ENCODE data around the gene RSPH6A. TPM values are rescaled to one million over a fixed set of nuclear protein-coding genes. Genes with fewer than 3 reads are reported as not detected.
A peak's percentile ranks its signal among the peaks of the same experiment; 100 is the strongest.

RSPH6A gene
- total RNA-seq, 1 experiment from 2014 or later: 0.39 TPM

GRCh38 chr19:45767881-45768654 lies 47.0 kb downstream of the RSPH6A start (continued):
- 0 out of 2 replicates have a peak, but pooled peaks have one; percentile 28 for TF ChIP-seq CREB1 (CRISPR knock-in tag; IDR thresholded peaks at IDR 0.05)
- 0 out of 2 replicates have a peak, but pooled peaks have one; percentile 20 for TF ChIP-seq ZNF317 (CRISPR knock-in tag; IDR thresholded peaks at IDR 0.05; ENCODE audit: borderline replicate concordance, low read depth)
- TF ChIP-seq ATF2 (CRISPR knock-in tag; IDR thresholded peaks at IDR 0.05; ENCODE audit: borderline replicate concordance, low read depth): no peak
- no peak for TF ChIP-seq ZNF532 (CRISPR knock-in tag; IDR thresholded peaks at IDR 0.05; ENCODE audit: borderline replicate concordance)
- TF ChIP-seq OVOL2 (CRISPR knock-in tag; IDR thresholded peaks at IDR 0.05; ENCODE audit: borderline replicate concordance): no peak
- no peak for TF ChIP-seq ZNF396 (CRISPR knock-in tag; IDR thresholded peaks at IDR 0.05; ENCODE audit: borderline replicate concordance)
- TF ChIP-seq SMAD3 (CRISPR knock-in tag; IDR thresholded peaks at IDR 0.05; ENCODE audit: borderline replicate concordance): no peak
- TF ChIP-seq FOXK1 (CRISPR knock-in tag; IDR thresholded peaks at IDR 0.05): no peak
- TF ChIP-seq ZNF281 (CRISPR knock-in tag; IDR thresholded peaks at IDR 0.05): no peak
- no peak for TF ChIP-seq ETV6 (CRISPR knock-in tag; IDR thresholded peaks at IDR 0.05)
- no peak for TF ChIP-seq CDX4 (CRISPR knock-in tag; IDR thresholded peaks at IDR 0.05; ENCODE audit: borderline replicate concordance)
- TF ChIP-seq ZNF512 (CRISPR knock-in tag; IDR thresholded peaks at IDR 0.05; ENCODE audit: borderline replicate concordance): no peak
- 0 out of 2 replicates have a peak, but pooled peaks have one; percentile 61 for TF ChIP-seq ATF1 (CRISPR knock-in tag; IDR thresholded peaks at IDR 0.05)
- TF ChIP-seq ELF4 (CRISPR knock-in tag; IDR thresholded peaks at IDR 0.05; ENCODE audit: low read depth): 0 out of 2 replicates have a peak, but pooled peaks have one; percentile 33
- peak; percentile 69; the same call in 1 of the 2 replicates for TF ChIP-seq E2F5 (CRISPR knock-in tag; IDR thresholded peaks at IDR 0.05)
- no peak for TF ChIP-seq ZBTB21 (CRISPR knock-in tag; IDR thresholded peaks at IDR 0.05; ENCODE audit: borderline replicate concordance)
- no peak for TF ChIP-seq GTF2I (CRISPR knock-in tag; conservative IDR thresholded peaks at IDR 0.05)
- no peak for TF ChIP-seq ZNF423 (CRISPR knock-in tag; IDR thresholded peaks at IDR 0.05)
- no peak for TF ChIP-seq FOXJ3 (CRISPR knock-in tag; IDR thresholded peaks at IDR 0.05; ENCODE audit: borderline replicate concordance)
- TF ChIP-seq NFE2L1 (CRISPR knock-in tag; IDR thresholded peaks at IDR 0.05): no peak
- no peak; the same call in 1 of the 2 replicates for TF ChIP-seq GABPB1 (CRISPR knock-in tag; IDR thresholded peaks at IDR 0.05)
- TF ChIP-seq CBFB (CRISPR knock-in tag; IDR thresholded peaks at IDR 0.05; ENCODE audit: low read depth): no peak

Measured in WTC11 (cell line).